Measurements from ENCODE around the gene FOXL2NB. TPM values are rescaled to one million over a fixed set of nuclear protein-coding genes. Genes with fewer than 3 reads are reported as not detected.

Gene FOXL2NB
- total and polyA plus RNA-seq, 2 of the 13 experiments (the other 11 are each of a cell fraction or from before 2014, with no cell fraction given) = not detected

GRCh38 chr3:138914870-138915502 is 32.0 kb upstream of the FOXL2NB start (continued):
- peak; percentile 39 for TF ChIP-seq ZGPAT (CRISPR knock-in tag; IDR thresholded peaks at IDR 0.05)
- TF ChIP-seq ZSCAN21 (CRISPR knock-in tag; IDR thresholded peaks at IDR 0.05; ENCODE audit: borderline replicate concordance) = 0 out of 2 replicates have a peak, but pooled peaks have one; percentile 10
- peak; percentile 46 for TF ChIP-seq TEAD3 (CRISPR knock-in tag; optimal IDR thresholded peaks at IDR 0.05; ENCODE audit: borderline replicate concordance)
- TF ChIP-seq ZNF296 (CRISPR knock-in tag; conservative IDR thresholded peaks at IDR 0.05) = no peak
- no peak for TF ChIP-seq BATF2 (CRISPR knock-in tag; IDR thresholded peaks at IDR 0.05)
- no peak for TF ChIP-seq NONO (IDR thresholded peaks at IDR 0.05)
- TF ChIP-seq NONO (CRISPR knock-in tag; conservative IDR thresholded peaks at IDR 0.05) = peak; percentile 17; the same call in 1 of the 2 replicates
- TF ChIP-seq FOXO1 (CRISPR knock-in tag; IDR thresholded peaks at IDR 0.05) = peak; percentile 44; the same call in 1 of the 2 replicates
- TF ChIP-seq SOX6 (IDR thresholded peaks at IDR 0.05) = no peak
- TF ChIP-seq SOX6 (CRISPR knock-in tag; IDR thresholded peaks at IDR 0.05) = peak; percentile 62
- 0 out of 2 replicates have a peak, but pooled peaks have one; percentile 25 for TF ChIP-seq REL (CRISPR knock-in tag; conservative IDR thresholded peaks at IDR 0.05)
- TF ChIP-seq CHD2 (IDR thresholded peaks at IDR 0.05; ENCODE audit: low read depth, low read length) = no peak
- TF ChIP-seq ZNF672 (CRISPR knock-in tag; IDR thresholded peaks at IDR 0.05) = no peak
- TF ChIP-seq ZNF12 (CRISPR knock-in tag; IDR thresholded peaks at IDR 0.05) = peak; percentile 14; the same call in 1 of the 2 replicates
- peak; percentile 80; the same call in 1 of the 2 replicates for TF ChIP-seq JUND (CRISPR knock-in tag; IDR thresholded peaks at IDR 0.05)
- peak; percentile 86 for TF ChIP-seq ETV5 (CRISPR knock-in tag; IDR thresholded peaks at IDR 0.05; ENCODE audit: borderline replicate concordance)
- TF ChIP-seq ZNF510 (CRISPR knock-in tag; IDR thresholded peaks at IDR 0.05; ENCODE audit: low read depth) = no peak
- peak; percentile 93 for TF ChIP-seq ZSCAN25 (CRISPR knock-in tag; IDR thresholded peaks at IDR 0.05)
- 0 out of 2 replicates have a peak, but pooled peaks have one; percentile 21 for TF ChIP-seq ZNF766 (CRISPR knock-in tag; IDR thresholded peaks at IDR 0.05; ENCODE audit: borderline replicate concordance)
- no peak for TF ChIP-seq ZNF816 (CRISPR knock-in tag; IDR thresholded peaks at IDR 0.05; ENCODE audit: borderline replicate concordance)
- no peak for TF ChIP-seq HOXD1 (CRISPR knock-in tag; IDR thresholded peaks at IDR 0.05)
- 0 out of 2 replicates have a peak, but pooled peaks have one; percentile 29 for TF ChIP-seq ZKSCAN8 (CRISPR knock-in tag; IDR thresholded peaks at IDR 0.05; ENCODE audit: borderline replicate concordance)
- no peak for TF ChIP-seq ZNF160 (CRISPR knock-in tag; IDR thresholded peaks at IDR 0.05)
- peak; percentile 78 for TF ChIP-seq ZNF317 (CRISPR knock-in tag; IDR thresholded peaks at IDR 0.05)
- TF ChIP-seq ZNF777 (CRISPR knock-in tag; IDR thresholded peaks at IDR 0.05) = no peak
- TF ChIP-seq IRF1 (CRISPR knock-in tag; IDR thresholded peaks at IDR 0.05; ENCODE audit: low read depth) = no peak
- peak in 1 of 2 experiments; percentile 58; a peak in 2 of 4 replicates for TF ChIP-seq ATF4 (CRISPR knock-in tag; IDR thresholded peaks at IDR 0.05)
- TF ChIP-seq ZNF891 (CRISPR knock-in tag; IDR thresholded peaks at IDR 0.05) = no peak; the same call in 1 of the 2 replicates
- TF ChIP-seq ZBTB1 (CRISPR knock-in tag; IDR thresholded peaks at IDR 0.05; ENCODE audit: borderline replicate concordance) = no peak

Data from HepG2 (cell line).